Measurements from ENCODE around the gene TUSC1. TPM values are rescaled to one million over a fixed set of nuclear protein-coding genes. Genes with fewer than 3 reads are reported as not detected.

TUSC1 gene
- total RNA-seq = 7.7 and 9.3 TPM in 2 replicates

GRCh38 chr9:25678147-25678666 is at the start of gene TUSC1:
Gene TUSC1, minus strand, starts transcription at chr9:25678444. Its CDS starts 132 bp downstream, at chr9:25678312.

Measured in articular chondrocyte of knee joint (primary cell).